HG03575 (cell line): Measurements from ENCODE around the gene WTIP.
"Not testable (repeated sequence)": the region's sequence is repeated elsewhere in the genome, so short reads cannot be mapped to it uniquely, and the experiment has no call there.

Experiments
- ATAC-seq: cut with Tn5 transposase; IDR thresholded peaks from one replicate; pipeline ENCODE4 v1.9.1; 2021; ENCODE audit not compliant: unreplicated experiment, insufficient number of reproducible peaks, low FRiP score; ENCODE audit errors: extremely low read depth

The WTIP gene

GRCh38 chr19:34475026-34475974 is 6.3 kb upstream of the WTIP start:
- no peak for ATAC-seq

DNA sequence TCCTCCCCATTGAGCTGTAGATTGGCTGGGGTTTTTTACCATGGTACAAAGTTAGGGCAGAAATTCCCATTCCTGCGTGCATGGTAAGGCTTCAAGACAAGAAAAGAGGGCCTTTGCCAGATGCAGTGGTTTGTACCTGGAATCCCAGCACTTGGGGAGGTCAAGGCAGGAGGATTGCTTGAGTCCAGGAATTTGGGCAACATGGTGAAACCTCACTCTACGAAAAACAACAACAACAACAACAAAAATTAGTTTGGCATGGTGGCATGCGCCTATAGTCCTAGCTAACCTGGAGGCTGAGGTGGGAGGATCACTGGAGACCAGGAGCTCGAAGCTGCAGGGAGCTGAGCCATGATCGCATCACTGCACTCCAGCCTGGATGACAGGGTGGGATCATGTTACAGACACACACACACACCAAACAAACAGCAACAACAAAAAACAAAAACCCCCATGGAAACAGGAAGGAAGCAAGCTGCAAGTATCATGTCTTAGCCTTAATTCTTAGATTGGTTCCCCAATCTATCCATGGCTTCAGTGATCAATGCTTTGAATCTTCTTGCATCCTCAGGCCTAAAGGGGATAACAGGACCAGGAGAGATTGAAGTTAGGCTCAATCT is 5.5 kb upstream of the WTIP start:
- no peak for ATAC-seq

DNA sequence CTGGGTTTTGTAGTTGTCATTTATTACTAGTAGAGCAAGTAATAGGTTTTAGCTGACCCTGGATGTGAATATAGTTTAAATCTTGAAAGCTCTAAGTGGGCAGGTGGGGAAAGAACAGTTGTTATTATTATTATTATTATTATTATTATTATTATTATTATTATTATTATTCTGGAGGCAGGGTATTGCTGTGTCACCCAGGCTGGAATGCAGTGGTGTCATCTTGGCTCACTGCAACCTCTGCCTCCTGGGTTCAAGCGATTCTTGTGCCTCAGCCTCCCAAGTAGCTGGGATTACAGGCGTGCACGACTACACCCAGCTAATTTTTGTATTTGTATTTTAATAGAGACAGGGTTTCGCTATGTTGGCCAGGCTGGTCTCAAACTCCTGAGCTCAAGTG is 3.1 kb upstream of the WTIP start:
- not testable (repeated sequence) for ATAC-seq

DNA sequence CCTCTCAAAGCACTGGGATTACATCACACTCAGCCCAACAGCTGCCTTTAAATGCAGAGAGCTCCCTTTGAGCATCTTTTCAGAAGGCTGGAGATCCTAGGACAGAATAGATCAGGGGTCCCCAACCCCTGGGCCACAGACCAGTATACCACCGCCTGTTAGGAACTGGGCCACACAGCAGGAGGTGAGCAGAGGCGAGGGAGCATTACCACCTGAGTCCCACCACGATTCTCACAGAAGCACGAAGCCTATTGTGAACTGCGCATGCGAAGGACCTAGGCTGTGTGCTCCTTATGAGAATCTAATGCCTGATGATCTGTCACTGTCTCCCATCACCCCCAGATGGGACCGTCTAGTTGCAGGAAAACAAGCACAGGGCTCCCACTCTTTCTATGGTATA is 2.2 kb upstream of the WTIP start:
- ATAC-seq = no peak

- no peak for ATAC-seq
These were observed 1.1 kb upstream of the WTIP start for GRCh38 chr19:34480491-34480890.

GRCh38 chr19:34481861-34482379 is 362 bp downstream of the WTIP start:
- no peak for ATAC-seq

- ATAC-seq = no peak
These were observed 1.1 kb downstream of the WTIP start for GRCh38 chr19:34482380-34483250.

GRCh38 chr19:34484328-34484727 is 2.8 kb downstream of the WTIP start:
- ATAC-seq = no peak

- ATAC-seq = no peak
These were observed 4.3 kb downstream of the WTIP start for GRCh38 chr19:34485831-34486230.

DNA sequence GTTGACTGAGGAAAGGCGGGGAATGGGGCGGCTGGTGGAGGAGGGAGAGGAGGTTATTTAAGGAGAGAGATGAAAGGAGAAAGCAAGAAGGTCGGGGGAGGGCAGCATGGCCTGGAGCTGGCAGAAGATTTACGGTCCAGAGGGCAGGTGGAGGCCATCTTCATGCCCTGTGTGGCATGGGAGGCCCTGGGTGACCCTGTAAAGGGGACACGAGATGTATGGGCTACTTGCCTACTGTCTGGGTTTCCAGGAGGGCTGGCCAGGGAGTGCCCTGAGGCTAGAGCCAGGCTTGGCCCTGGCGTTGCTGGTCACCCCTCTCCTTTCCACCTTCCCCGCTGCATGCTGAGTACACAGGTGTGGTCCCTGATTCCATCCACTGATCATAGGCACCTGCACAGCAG is 6.1 kb downstream of the WTIP start:
- no peak for ATAC-seq

GRCh38 chr19:34489175-34489574 is 7.6 kb downstream of the WTIP start:
- no peak for ATAC-seq

DNA sequence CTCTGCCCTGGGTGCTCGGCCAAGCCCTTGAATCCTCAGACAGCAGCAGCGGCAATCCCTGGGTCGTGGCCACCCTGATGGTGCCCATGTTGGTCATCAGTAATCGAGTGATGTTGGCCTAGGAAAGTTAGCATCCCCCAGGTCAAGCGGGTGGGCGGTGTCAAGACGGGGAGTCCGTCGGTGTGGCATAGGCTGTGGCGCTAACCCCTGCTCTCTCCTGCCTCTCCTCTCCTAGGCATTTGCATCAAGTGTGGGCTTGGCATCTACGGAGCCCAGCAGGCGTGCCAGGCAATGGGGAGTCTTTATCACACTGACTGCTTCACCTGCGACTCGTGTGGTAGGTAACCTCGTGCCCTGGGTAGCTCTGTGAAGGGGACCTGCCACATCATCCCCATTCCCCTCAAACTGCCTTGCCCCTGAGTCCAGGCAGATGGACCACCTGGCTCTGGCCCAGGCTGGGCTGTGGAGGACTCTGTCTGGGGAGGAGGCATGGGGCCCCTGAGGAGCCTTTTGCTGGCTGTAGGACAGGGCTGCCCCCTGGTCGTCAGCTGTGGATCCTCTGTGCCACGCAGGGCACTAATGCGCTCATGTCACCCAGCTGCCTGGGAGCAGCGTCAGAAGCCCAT is 8.7 kb downstream of the WTIP start:
- no peak for ATAC-seq

DNA sequence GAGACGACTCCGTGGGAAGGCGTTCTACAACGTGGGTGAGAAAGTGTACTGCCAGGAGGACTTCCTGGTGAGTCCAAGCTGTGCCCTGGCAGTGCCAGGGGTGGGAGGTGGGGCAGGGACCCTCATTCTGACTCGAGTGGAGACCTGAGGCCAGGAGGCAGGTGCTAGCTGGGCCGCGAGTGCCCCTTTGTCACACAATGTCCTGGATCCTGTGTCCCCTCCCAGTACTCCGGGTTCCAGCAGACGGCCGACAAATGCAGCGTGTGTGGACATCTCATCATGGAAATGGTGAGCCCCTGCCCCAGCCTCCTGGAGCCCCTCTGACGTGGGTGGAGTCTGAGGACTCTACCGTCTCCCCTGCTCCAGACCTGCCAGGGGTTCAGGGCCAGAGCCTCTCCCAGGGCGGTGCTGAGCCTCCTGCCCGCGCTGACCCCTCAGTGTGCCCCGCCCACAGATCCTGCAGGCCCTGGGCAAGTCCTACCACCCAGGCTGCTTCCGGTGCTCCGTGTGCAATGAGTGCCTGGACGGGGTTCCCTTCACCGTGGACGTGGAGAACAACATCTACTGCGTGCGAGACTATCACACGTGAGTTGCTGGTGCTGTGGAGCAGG is 11.6 kb downstream of the WTIP start:
- no peak for ATAC-seq

- no peak for ATAC-seq
These were observed 12.1 kb downstream of the WTIP start for GRCh38 chr19:34493649-34494044.

- ATAC-seq = no peak
These were observed 13.0 kb downstream of the WTIP start for GRCh38 chr19:34494601-34495000.

DNA sequence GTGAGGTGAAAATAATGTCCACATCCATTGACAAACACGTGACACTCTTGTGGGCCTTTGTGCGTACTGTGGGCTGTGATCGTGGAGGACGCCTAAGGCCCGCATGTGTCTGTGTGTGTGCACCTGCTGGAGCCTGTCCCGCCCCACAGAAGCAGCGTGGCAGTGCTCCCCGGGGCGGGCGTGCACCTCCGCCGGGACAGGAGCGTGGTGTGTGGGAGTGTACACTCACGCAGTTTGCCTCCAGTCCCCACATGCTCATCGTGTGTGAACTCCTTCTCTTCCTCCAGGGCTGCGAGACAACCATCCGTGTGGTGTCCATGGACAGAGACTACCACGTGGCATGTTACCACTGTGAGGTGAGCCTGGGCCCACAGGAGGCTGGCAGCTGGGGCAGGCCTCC is 13.9 kb downstream of the WTIP start:
- ATAC-seq = no peak

- ATAC-seq = no peak
These were observed 15.7 kb downstream of the WTIP start for GRCh38 chr19:34497112-34497805.
